ENCODE data around the gene BRI3BP.

Gene BRI3BP

GRCh38 chr12:124993626-124994436 lies at the start of gene BRI3BP:
TSS of gene BRI3BP (plus strand) at chr12:124993645. CDS start at chr12:124993791, 146 bp downstream.
- peak; percentile 55 for DNase-seq

GRCh38 chr12:124946447-124946793 lies 47.0 kb upstream of the BRI3BP start:
- no peak for DNase-seq

GRCh38 chr12:124947013-124947412 lies 46.4 kb upstream of the BRI3BP start:
- no peak for DNase-seq

GRCh38 chr12:124947561-124948398 lies 45.7 kb upstream of the BRI3BP start:
- DNase-seq, result no peak

GRCh38 chr12:124949066-124949465 lies 44.4 kb upstream of the BRI3BP start:
- no peak for DNase-seq

GRCh38 chr12:124949779-124950728 lies 43.4 kb upstream of the BRI3BP start:
- no peak for DNase-seq

GRCh38 chr12:124952295-124952694 lies 41.1 kb upstream of the BRI3BP start:
- DNase-seq, result no peak

- DNase-seq, result no peak
Observed at GRCh38 chr12:124952801-124953200, 40.6 kb upstream of the BRI3BP start.

GRCh38 chr12:124953689-124954405 lies 39.6 kb upstream of the BRI3BP start:
- no peak for DNase-seq

- DNase-seq, result no peak
Observed at GRCh38 chr12:124954771-124955170, 38.7 kb upstream of the BRI3BP start.

GRCh38 chr12:124956571-124956970 lies 36.9 kb upstream of the BRI3BP start:
- no peak for DNase-seq

- DNase-seq, result no peak
Observed at GRCh38 chr12:124961055-124961454, 32.4 kb upstream of the BRI3BP start.

- DNase-seq, result no peak
Observed at GRCh38 chr12:124963211-124963610, 30.2 kb upstream of the BRI3BP start.

GRCh38 chr12:124964251-124964650 lies 29.2 kb upstream of the BRI3BP start:
- no peak for DNase-seq

GRCh38 chr12:124964836-124965462 lies 28.5 kb upstream of the BRI3BP start:
- DNase-seq, result no peak

- DNase-seq, result no peak
Observed at GRCh38 chr12:124967016-124967739, 26.3 kb upstream of the BRI3BP start.

- DNase-seq, result no peak
Observed at GRCh38 chr12:124968656-124969055, 24.8 kb upstream of the BRI3BP start.

GRCh38 chr12:124970647-124971402 lies 22.6 kb upstream of the BRI3BP start:
- no peak for DNase-seq

GRCh38 chr12:124971603-124972002 lies 21.8 kb upstream of the BRI3BP start:
- no peak for DNase-seq

- DNase-seq, result no peak
Observed at GRCh38 chr12:124972211-124972610, 21.2 kb upstream of the BRI3BP start.
